ENCODE results near the gene NRK. TPM values are rescaled to one million over a fixed set of nuclear protein-coding genes. Genes with fewer than 3 reads are reported as not detected.

The NRK gene
- total and polyA plus RNA-seq, 2 donors (not counting 1 experiment from before 2014, with no cell fraction given): 0.30 to 0.50 TPM

- no peaks in the 10 kb centered on the region for H3K4me1 ChIP-seq (ENCODE audit: control insufficient read depth, extremely low read depth, insufficient read depth, low read length)
- H3K4me2 ChIP-seq (ENCODE audit: extremely low read depth, insufficient read depth, low read length): no peak overlapping the region
- no peaks in the 10 kb centered on the region for H3K36me3 ChIP-seq (ENCODE audit: control insufficient read depth, insufficient read depth, low read length)
- no peak overlapping the region for H2AFZ ChIP-seq (ENCODE audit: low read length)
- TF ChIP-seq CTCF (conservative IDR thresholded peaks at IDR 0.05 in 1 of 2, IDR thresholded peaks at IDR 0.05 in 1 of 2; ENCODE audit: low read depth in 1 of 2, low read length in 2 of 2): no peak
- no peak for TF ChIP-seq EZH2 (IDR thresholded peaks at IDR 0.05; ENCODE audit: low read length, missing control alignments)
- no peaks in the 10 kb centered on the region for H3K9me3 ChIP-seq (ENCODE audit: control insufficient read depth, insufficient read depth, low read depth, low read length)
- no peaks in the 10 kb centered on the region for H3K27me3 ChIP-seq (ENCODE audit: control insufficient read depth, insufficient read depth, low read length)
- H3K27ac ChIP-seq (ENCODE audit: insufficient read depth, low read length): no peak overlapping the region
- no peak overlapping the region for H3K9ac ChIP-seq (ENCODE audit: insufficient read depth, low read length)
- DNase-seq (ENCODE audit: low read depth in 2 of 2): no peak
- H3K79me2 ChIP-seq (ENCODE audit: control insufficient read depth, insufficient read depth, low read length): no peaks in the 10 kb centered on the region
- no peaks in the 10 kb centered on the region for H4K20me1 ChIP-seq (ENCODE audit: control insufficient read depth, extremely low read depth, insufficient read depth, low read length)
- peak overlapping the region in 2 of 4 experiments; percentile 34 to 66 for H3K4me3 ChIP-seq (replicated peaks in 1 of 4; ENCODE audit: control extremely low read depth in 1 of 4, insufficient read depth in 1 of 4, low read depth in 3 of 4, low read length in 4 of 4)
These were observed 735 bp downstream of the NRK start for GRCh38 chrX:105823092-105823455.

GRCh38 chrX:105829011-105829410 is 6.7 kb downstream of the NRK start:
- H2AFZ ChIP-seq (ENCODE audit: low read length): no peak overlapping the region
- no peak overlapping the region for H3K9ac ChIP-seq (ENCODE audit: insufficient read depth, low read length)
- H3K9me3 ChIP-seq (ENCODE audit: control insufficient read depth, insufficient read depth, low read depth, low read length): no peaks in the 10 kb centered on the region
- no peaks in the 10 kb centered on the region for H4K20me1 ChIP-seq (ENCODE audit: control insufficient read depth, extremely low read depth, insufficient read depth, low read length)
- DNase-seq (ENCODE audit: low read depth in 2 of 2): peak; percentile 10 to 13
- H3K4me3 ChIP-seq (replicated peaks in 1 of 4; ENCODE audit: control extremely low read depth in 1 of 4, insufficient read depth in 1 of 4, low read depth in 3 of 4, low read length in 4 of 4): no peak overlapping the region
- no peaks in the 10 kb centered on the region for H3K4me1 ChIP-seq (ENCODE audit: control insufficient read depth, extremely low read depth, insufficient read depth, low read length)
- no peaks in the 10 kb centered on the region for H3K27me3 ChIP-seq (ENCODE audit: control insufficient read depth, insufficient read depth, low read length)
- no peaks in the 10 kb centered on the region for H3K79me2 ChIP-seq (ENCODE audit: control insufficient read depth, insufficient read depth, low read length)
- TF ChIP-seq EZH2 (IDR thresholded peaks at IDR 0.05; ENCODE audit: low read length, missing control alignments): no peak
- TF ChIP-seq CTCF (conservative IDR thresholded peaks at IDR 0.05 in 1 of 2, IDR thresholded peaks at IDR 0.05 in 1 of 2; ENCODE audit: low read depth in 1 of 2, low read length in 2 of 2): no peak
- no peaks in the 10 kb centered on the region for H3K36me3 ChIP-seq (ENCODE audit: control insufficient read depth, insufficient read depth, low read length)
- H3K27ac ChIP-seq (ENCODE audit: insufficient read depth, low read length): no peak overlapping the region
- no peak overlapping the region for H3K4me2 ChIP-seq (ENCODE audit: extremely low read depth, insufficient read depth, low read length)

- TF ChIP-seq CTCF (conservative IDR thresholded peaks at IDR 0.05 in 1 of 2, IDR thresholded peaks at IDR 0.05 in 1 of 2; ENCODE audit: low read depth in 1 of 2, low read length in 2 of 2) (no peak), EZH2 (IDR thresholded peaks at IDR 0.05; ENCODE audit: low read length, missing control alignments) (no peak)
- H3K27me3 ChIP-seq (ENCODE audit: control insufficient read depth, insufficient read depth, low read length): no peaks in the 10 kb centered on the region
- no peaks in the 10 kb centered on the region for H3K36me3 ChIP-seq (ENCODE audit: control insufficient read depth, insufficient read depth, low read length)
- H3K9me3 ChIP-seq (ENCODE audit: control insufficient read depth, insufficient read depth, low read depth, low read length): no peaks in the 10 kb centered on the region
- no peaks in the 10 kb centered on the region for H4K20me1 ChIP-seq (ENCODE audit: control insufficient read depth, extremely low read depth, insufficient read depth, low read length)
- H3K4me1 ChIP-seq (ENCODE audit: control insufficient read depth, extremely low read depth, insufficient read depth, low read length): no peaks in the 10 kb centered on the region
- no peak overlapping the region for H3K4me2 ChIP-seq (ENCODE audit: extremely low read depth, insufficient read depth, low read length)
- H3K27ac ChIP-seq (ENCODE audit: insufficient read depth, low read length): no peak overlapping the region
- H3K79me2 ChIP-seq (ENCODE audit: control insufficient read depth, insufficient read depth, low read length): no peaks in the 10 kb centered on the region
- no peak overlapping the region for H3K4me3 ChIP-seq (replicated peaks in 1 of 4; ENCODE audit: control extremely low read depth in 1 of 4, insufficient read depth in 1 of 4, low read depth in 3 of 4, low read length in 4 of 4)
- DNase-seq (ENCODE audit: low read depth in 2 of 2): peak; percentile 88 to 95
- no peak overlapping the region for H3K9ac ChIP-seq (ENCODE audit: insufficient read depth, low read length)
- H2AFZ ChIP-seq (ENCODE audit: low read length): no peak overlapping the region
These were observed 14.9 kb downstream of the NRK start for GRCh38 chrX:105837232-105837631.
